ENCODE results near the gene HTR2A.

HTR2A gene

GRCh38 chr13:46896341-46897137 is at the start of gene HTR2A:
Gene HTR2A (minus strand): TSS chr13:46897053. CDS start chr13:46895906, 1,147 bp downstream.
- DNase-seq (ENCODE audit: low read depth in 2 of 2), result no peak

GRCh38 chr13:46936525-46936924 is 39.7 kb upstream of the HTR2A start:
- DNase-seq (ENCODE audit: low read depth in 2 of 2), result no peak

- no peak for DNase-seq (ENCODE audit: low read depth in 2 of 2)
These were observed 37.9 kb upstream of the HTR2A start for GRCh38 chr13:46934749-46935148.

GRCh38 chr13:46926916-46927590 is 30.2 kb upstream of the HTR2A start:
- DNase-seq (ENCODE audit: low read depth in 2 of 2), result peak; percentile 15 to 21

GRCh38 chr13:46925486-46925885 is 28.6 kb upstream of the HTR2A start:
- no peak for DNase-seq (ENCODE audit: low read depth in 2 of 2)

GRCh38 chr13:46914341-46914740 is 17.5 kb upstream of the HTR2A start:
- no peak for DNase-seq (ENCODE audit: low read depth in 2 of 2)

- DNase-seq (ENCODE audit: low read depth in 2 of 2), result no peak
These were observed 16.9 kb upstream of the HTR2A start for GRCh38 chr13:46913757-46914156.

GRCh38 chr13:46909042-46909441 is 12.2 kb upstream of the HTR2A start:
- DNase-seq (ENCODE audit: low read depth in 2 of 2), result no peak

GRCh38 chr13:46908501-46908900 is 11.6 kb upstream of the HTR2A start:
- peak; percentile 74 to 75 for DNase-seq (ENCODE audit: low read depth in 2 of 2)

GRCh38 chr13:46906405-46906804 is 9.6 kb upstream of the HTR2A start:
- no peak for DNase-seq (ENCODE audit: low read depth in 2 of 2)

- no peak for DNase-seq (ENCODE audit: low read depth in 2 of 2)
These were observed 8.4 kb upstream of the HTR2A start for GRCh38 chr13:46905249-46905648.

- no peak for DNase-seq (ENCODE audit: low read depth in 2 of 2)
These were observed 6.9 kb upstream of the HTR2A start for GRCh38 chr13:46903748-46904147.

GRCh38 chr13:46901721-46902120 is 4.9 kb upstream of the HTR2A start:
- no peak for DNase-seq (ENCODE audit: low read depth in 2 of 2)

GRCh38 chr13:46899801-46900200 is 2.9 kb upstream of the HTR2A start:
- DNase-seq (ENCODE audit: low read depth in 2 of 2), result no peak

- no peak for DNase-seq (ENCODE audit: low read depth in 2 of 2)
These were observed 1.5 kb downstream of the HTR2A start for GRCh38 chr13:46895381-46895780.

- DNase-seq (ENCODE audit: low read depth in 2 of 2), result no peak
These were observed 2.3 kb downstream of the HTR2A start for GRCh38 chr13:46894568-46894967.

- DNase-seq (ENCODE audit: low read depth in 2 of 2), result no peak
These were observed 2.9 kb downstream of the HTR2A start for GRCh38 chr13:46893798-46894560.

- DNase-seq (ENCODE audit: low read depth in 2 of 2), result no peak
These were observed 3.6 kb downstream of the HTR2A start for GRCh38 chr13:46893221-46893740.

- DNase-seq (ENCODE audit: low read depth in 2 of 2), result no peak
These were observed 11.8 kb downstream of the HTR2A start for GRCh38 chr13:46885018-46885417.

- DNase-seq (ENCODE audit: low read depth in 2 of 2), result no peak
These were observed 12.3 kb downstream of the HTR2A start for GRCh38 chr13:46884531-46884930.

- no peak for DNase-seq (ENCODE audit: low read depth in 2 of 2)
These were observed 15.2 kb downstream of the HTR2A start for GRCh38 chr13:46881621-46882020.

- DNase-seq (ENCODE audit: low read depth in 2 of 2), result no peak
These were observed 22.8 kb downstream of the HTR2A start for GRCh38 chr13:46874006-46874405.

Data from fibroblast of skin of left biceps (primary cell).